ENCODE data around the gene LRP1.

GRCh38 chr12:57095440-57095839 is 32.8 kb upstream of the LRP1 start:
- TF ChIP-seq CTBP1 (IDR thresholded peaks at IDR 0.05; ENCODE audit: borderline replicate concordance), result no peak
- TF ChIP-seq FOXA1 (IDR thresholded peaks at IDR 0.05), result no peak
- TF ChIP-seq L3MBTL2 (conservative IDR thresholded peaks at IDR 0.05), result no peak
- no peak for TF ChIP-seq ARNT (IDR thresholded peaks at IDR 0.05)
- no peak for TF ChIP-seq HDGF (IDR thresholded peaks at IDR 0.05; ENCODE audit: borderline replicate concordance)
- TF ChIP-seq SUZ12 (IDR thresholded peaks at IDR 0.05), result no peak
- no peak for TF ChIP-seq FOXM1 (IDR thresholded peaks at IDR 0.05; ENCODE audit: borderline replicate concordance)
- TF ChIP-seq SP1 (IDR thresholded peaks at IDR 0.05), result no peak
- TF ChIP-seq PKNOX1 (IDR thresholded peaks at IDR 0.05), result no peak
- TF ChIP-seq TARDBP (IDR thresholded peaks at IDR 0.05), result no peak
- no peak for TF ChIP-seq BHLHE40 (IDR thresholded peaks at IDR 0.05; ENCODE audit: borderline replicate concordance)
- TF ChIP-seq ZNF384 (IDR thresholded peaks at IDR 0.05), result no peak

All from HEK293T (cell line).